HUES48 (cell line): Measurements from ENCODE around the gene ZC3HAV1.
A peak's percentile ranks its signal among the peaks of the same experiment; 100 is the strongest.

Source experiments
- H3K27ac ChIP-seq: one replicate; pipeline ENCODE4 v1.7.0; 2013; ENCODE audit warnings: low read depth, low read length, inconsistent platforms
- H3K27me3 ChIP-seq: 2 replicates; pipeline ENCODE4 v1.6.1; 2013; ENCODE audit warnings: mild to moderate bottlenecking, low read length; ENCODE audit not compliant: control insufficient read depth, insufficient read depth
- H3K36me3 ChIP-seq: 2 replicates; pipeline ENCODE4 v1.6.1; 2013; ENCODE audit warnings: low read length; ENCODE audit not compliant: control insufficient read depth, insufficient read depth
- H3K4me1 ChIP-seq: 2 replicates; pipeline ENCODE4 v1.6.1; 2013; ENCODE audit warnings: mild to moderate bottlenecking, low read length; ENCODE audit not compliant: control insufficient read depth, insufficient read depth
- H3K4me3 ChIP-seq: 2 replicates; pipeline ENCODE4 v1.5.1; 2013; ENCODE audit warnings: mild to moderate bottlenecking, low read depth, low read length
- H3K9ac ChIP-seq: 2 replicates; pipeline ENCODE4 v1.6.1; 2013; ENCODE audit warnings: mild to moderate bottlenecking, low read depth, low read length, moderate library complexity
- H3K9me3 ChIP-seq: 2 replicates; pipeline ENCODE4 v1.6.1; 2013; ENCODE audit warnings: low read length; ENCODE audit not compliant: control insufficient read depth, insufficient read depth

The ZC3HAV1 gene

GRCh38 chr7:139018910-139019309, 90.6 kb downstream of the ZC3HAV1 start:
- H3K36me3 ChIP-seq: peaks cover 10% of the 10 kb centered on the region; the same call in 1 of the 2 replicates
- H3K9ac ChIP-seq: no peak overlapping the region
- no peaks in the 10 kb centered on the region for H3K9me3 ChIP-seq
- H3K27ac ChIP-seq: no peak overlapping the region
- H3K4me1 ChIP-seq: no peaks in the 10 kb centered on the region
- no peak overlapping the region for H3K4me3 ChIP-seq
- no peaks in the 10 kb centered on the region for H3K27me3 ChIP-seq

- no peak overlapping the region for H3K9ac ChIP-seq
- H3K27ac ChIP-seq: no peak overlapping the region
- H3K36me3 ChIP-seq: no peaks in the 10 kb centered on the region
- H3K4me1 ChIP-seq: no peaks in the 10 kb centered on the region
- H3K9me3 ChIP-seq: no peaks in the 10 kb centered on the region
- no peak overlapping the region for H3K4me3 ChIP-seq
- H3K27me3 ChIP-seq: no peaks in the 10 kb centered on the region
Measured at GRCh38 chr7:139016931-139017511, 92.5 kb downstream of the ZC3HAV1 start.

- Histone ChIP-seq H3K36me3 (no peaks in the 10 kb centered on the region), H3K27me3 (no peaks in the 10 kb centered on the region), H3K9me3 (no peaks in the 10 kb centered on the region), H3K4me1 (no peaks in the 10 kb centered on the region), H3K9ac (no peak overlapping the region), H3K4me3 (no peak overlapping the region), H3K27ac (peak overlapping the region; percentile 2)
Measured at GRCh38 chr7:139011373-139011772, 98.1 kb downstream of the ZC3HAV1 start.

- Histone ChIP-seq H3K27ac (no peak overlapping the region), H3K9me3 (peaks cover 13% of the 10 kb centered on the region), H3K27me3 (no peaks in the 10 kb centered on the region), H3K4me1 (no peaks in the 10 kb centered on the region), H3K9ac (no peak overlapping the region), H3K4me3 (no peak overlapping the region), H3K36me3 (no peaks in the 10 kb centered on the region)
Measured at GRCh38 chr7:139004321-139005090, 105.0 kb downstream of the ZC3HAV1 start.

GRCh38 chr7:138999414-138999813, 110.1 kb downstream of the ZC3HAV1 start:
- Histone ChIP-seq H3K36me3 (no peaks in the 10 kb centered on the region), H3K9me3 (peaks cover 7% of the 10 kb centered on the region), H3K9ac (no peak overlapping the region), H3K27ac (no peak overlapping the region), H3K4me3 (no peak overlapping the region), H3K4me1 (no peaks in the 10 kb centered on the region), H3K27me3 (no peaks in the 10 kb centered on the region)
